Measurements from ENCODE around the gene AVEN.
"Not testable (repeated sequence)": the region's sequence is repeated elsewhere in the genome, so short reads cannot be mapped to it uniquely, and the experiment has no call there.

Gene AVEN

GRCh38 chr15:34043391-34043790, 4.4 kb upstream of the AVEN start:
- DNase-seq (ENCODE audit: low read depth): no peak

- no peak for DNase-seq (ENCODE audit: low read depth)
These were observed 748 bp upstream of the AVEN start for GRCh38 chr15:34039790-34040113.

DNA sequence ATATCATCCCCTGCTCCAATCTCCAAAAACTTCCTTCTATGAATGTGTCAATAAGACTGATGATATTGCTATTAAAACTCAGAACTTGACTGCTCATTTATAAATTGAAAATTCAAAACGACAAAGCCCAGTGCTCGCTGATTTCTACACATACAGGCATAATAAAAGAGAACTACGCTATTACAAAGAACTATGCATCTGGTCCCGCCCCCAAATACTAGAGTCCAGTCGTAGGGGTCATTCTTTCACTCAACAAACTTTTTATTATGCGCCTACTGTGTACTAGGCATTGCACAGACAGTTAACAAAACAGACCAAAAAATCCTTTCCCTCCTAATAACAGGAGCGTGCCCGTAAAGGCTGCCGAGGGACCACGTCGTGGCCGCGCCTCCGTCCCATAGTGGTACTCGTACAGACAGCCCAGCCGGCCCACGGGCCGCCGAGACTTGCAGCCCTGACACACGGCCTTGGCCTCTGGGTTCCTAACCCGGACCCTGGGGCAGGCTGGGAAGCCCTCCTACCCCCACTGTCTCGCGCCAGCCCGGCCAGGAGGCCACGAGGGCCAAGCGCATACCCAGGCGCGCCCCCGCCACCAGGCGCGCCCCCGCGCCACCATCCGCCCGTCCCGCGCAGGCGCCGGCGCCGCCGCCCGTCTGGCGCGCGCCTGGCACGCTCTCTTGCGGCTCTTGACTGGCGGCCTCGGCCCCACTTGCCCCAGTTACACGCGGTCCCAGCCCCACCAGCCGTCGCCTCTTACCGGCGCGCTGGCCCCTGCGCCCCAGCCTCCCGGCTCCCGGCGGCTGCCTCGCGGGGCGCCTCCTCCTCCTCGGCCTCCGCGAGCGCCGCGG, 757 bp downstream of the AVEN start:
- DNase-seq (ENCODE audit: low read depth): no peak

DNA sequence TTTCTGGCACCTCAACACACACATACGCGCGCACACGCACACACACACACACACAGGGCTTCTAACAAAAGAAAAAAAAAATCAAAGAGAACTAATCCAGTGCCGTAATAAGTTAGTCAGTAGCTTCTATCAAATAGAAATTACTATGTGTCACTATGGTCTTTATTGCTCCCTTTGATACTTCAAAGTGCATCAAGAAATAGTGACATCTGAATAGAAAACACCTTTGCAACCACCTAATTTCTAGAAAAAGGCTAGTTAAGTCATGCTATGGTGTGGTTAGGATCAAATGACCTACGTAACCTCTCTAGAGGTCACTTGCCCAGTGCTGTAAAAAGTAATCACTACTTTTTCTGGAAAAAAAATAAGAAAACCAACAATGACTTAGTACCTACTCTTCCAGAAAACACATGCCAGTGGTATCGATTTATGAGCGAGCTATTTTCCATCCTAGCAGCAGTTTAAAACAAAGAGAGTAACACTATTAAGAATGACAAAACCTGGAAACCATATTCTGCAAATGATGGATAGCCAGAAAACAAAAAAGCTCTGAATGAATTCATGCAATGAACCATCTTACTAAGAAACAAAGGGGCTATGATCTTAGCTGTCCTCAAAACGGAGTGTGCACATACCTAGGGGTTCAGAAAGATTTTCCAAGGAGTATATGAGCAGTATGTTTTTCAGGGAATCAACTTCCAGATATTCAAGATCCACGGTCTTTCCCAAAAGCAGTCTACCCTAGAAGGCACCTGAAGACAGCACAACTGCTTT, 6.8 kb downstream of the AVEN start:
- DNase-seq (ENCODE audit: low read depth): no peak

GRCh38 chr15:34027606-34028005, 11.4 kb downstream of the AVEN start:
- DNase-seq (ENCODE audit: low read depth): no peak

GRCh38 chr15:34025252-34025651, 13.8 kb downstream of the AVEN start:
- no peak for DNase-seq (ENCODE audit: low read depth)

DNA sequence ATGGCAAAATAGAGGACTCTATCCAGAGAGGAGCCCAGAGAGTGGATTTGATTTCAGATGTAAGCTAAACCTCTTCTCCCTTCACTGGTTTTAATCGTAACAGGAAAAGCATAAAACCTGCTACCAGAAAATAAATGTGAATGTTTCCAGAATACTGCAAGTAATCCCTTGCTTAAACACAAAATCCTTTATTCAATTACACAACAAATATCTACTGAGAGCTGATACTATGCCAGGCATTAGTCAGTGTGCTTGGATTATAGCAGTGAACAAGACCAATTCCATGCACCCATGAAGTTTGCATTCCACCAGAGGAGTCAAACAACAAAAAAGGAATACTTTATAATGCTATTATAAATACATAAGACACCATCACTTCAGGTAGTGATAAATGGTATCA, 15.1 kb downstream of the AVEN start:
- no peak for DNase-seq (ENCODE audit: low read depth)

DNA sequence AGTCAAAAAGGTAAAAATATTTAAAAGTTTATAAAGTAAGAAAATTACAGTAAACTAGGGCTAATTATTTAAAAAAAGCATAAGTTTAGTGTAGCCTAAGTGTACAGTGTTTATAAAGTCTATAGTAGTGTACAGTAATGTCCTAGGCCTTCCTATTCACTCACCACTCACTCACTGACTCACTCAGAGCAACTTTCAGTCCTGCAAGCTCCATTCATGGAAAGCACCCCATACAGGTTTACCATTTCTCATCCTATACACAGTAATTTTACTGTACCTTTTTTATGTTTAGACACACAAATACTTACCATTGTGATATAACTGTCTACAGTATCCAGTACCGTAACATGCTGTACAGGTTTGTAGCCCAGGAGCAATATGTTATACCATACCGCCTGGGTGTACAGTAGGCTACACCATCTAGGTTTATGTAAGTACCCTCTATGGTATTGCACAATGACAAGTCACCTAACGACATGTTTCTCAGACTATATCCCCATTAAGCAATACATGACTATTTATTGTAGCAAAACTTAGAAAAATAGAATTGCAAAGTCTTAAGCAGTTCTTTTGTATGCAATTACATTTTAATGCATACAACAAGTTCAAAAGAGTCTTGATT, 19.5 kb downstream of the AVEN start:
- no peak for DNase-seq (ENCODE audit: low read depth)

DNA sequence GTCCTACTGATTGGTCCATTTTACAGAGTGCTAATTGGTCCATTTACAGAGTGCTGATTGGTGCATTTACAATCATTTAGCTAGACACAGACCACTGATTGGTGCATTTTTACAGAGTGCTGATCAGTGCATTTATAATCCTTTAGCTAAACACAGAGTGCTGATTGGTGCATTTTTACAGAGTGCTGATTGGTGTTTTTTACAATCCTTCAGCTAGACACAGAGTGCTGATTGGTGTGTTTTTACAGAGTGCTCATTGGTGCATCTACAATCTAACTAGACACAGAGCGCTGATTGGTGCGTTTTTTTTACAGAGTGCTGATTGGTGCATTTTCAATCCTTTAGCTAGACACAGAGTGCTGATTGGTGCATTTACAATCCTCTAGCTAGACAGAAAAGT, 20.3 kb downstream of the AVEN start:
- DNase-seq (ENCODE audit: low read depth): not testable (repeated sequence)

DNA sequence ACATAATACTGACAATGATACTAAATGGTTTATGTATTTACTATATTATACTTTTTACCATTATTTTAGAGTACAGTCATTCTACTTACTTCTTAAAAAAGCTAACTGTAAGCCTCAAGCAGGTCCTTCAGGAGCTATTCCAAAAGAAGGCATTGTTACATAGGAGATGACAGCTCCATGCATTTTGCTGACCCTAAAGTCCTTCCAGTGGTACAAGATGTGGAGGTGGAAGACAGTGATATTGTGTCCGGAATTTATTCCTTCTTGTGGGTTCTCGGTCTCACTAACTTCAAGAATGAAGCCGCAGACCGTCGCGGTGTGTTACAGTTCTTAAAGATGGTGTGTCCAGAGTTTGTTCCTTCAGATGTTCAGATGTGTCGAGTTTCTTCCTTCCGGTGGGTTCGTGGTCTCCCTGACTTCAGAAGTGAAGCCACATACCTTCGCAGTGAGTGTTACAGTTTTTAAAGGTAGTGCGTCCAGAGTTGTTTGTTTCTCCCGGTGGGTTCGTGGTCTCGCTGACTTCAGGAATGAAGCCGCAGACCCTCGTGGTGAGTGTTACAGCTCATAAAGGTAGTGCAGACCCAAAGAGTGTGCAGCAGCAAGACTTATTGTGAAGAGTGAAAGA, 20.9 kb downstream of the AVEN start:
- no peak for DNase-seq (ENCODE audit: low read depth)

DNA sequence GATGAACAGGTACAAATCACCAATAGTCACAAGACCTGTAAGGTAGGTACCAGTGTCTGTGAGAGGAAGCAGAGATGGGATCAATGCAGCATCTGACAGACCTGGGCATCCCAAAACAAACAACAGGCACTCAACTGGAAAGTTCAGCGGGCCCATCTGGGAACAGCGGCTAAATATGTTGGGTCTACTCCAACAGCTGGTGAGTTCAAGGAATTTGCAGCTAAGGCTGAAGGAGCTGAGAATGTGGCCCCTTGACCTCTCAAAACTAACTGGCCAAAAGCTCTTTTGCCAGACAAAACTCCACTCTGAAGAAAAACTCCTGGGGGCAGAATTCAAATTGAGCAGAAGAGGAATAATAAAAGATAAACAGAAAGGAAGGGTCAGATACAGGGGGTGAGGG, 24.4 kb downstream of the AVEN start:
- no peak for DNase-seq (ENCODE audit: low read depth)

GRCh38 chr15:34013746-34014145, 25.3 kb downstream of the AVEN start:
- no peak for DNase-seq (ENCODE audit: low read depth)

DNA sequence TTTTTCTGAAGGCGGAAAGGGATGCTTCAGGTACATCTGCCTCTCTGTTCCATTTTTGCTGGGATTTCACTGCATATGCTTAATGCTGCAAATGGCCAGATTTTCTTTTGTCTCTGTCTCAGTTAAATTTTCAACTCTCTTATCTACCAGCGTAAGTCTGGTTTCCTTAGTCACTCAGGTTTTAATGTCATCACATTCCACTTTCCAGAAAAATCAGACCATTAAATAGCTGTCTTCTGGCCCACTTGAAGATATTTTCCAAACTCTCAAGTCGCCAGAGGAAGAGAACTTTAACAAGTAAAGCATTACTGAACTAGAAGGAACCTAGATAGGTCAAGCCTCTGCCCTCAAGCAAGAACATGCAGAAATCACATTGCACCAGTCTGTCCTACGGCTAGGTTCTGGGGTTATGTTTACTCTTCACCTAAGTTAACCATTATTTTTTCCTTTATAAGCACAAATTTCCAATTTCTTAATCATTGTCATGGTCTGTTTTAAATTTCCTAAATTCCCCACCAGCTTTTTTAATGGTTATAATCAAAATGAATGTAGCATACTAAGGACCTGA, 26.5 kb downstream of the AVEN start:
- DNase-seq (ENCODE audit: low read depth): no peak

GRCh38 chr15:34011481-34011880, 27.5 kb downstream of the AVEN start:
- DNase-seq (ENCODE audit: low read depth): no peak

DNA sequence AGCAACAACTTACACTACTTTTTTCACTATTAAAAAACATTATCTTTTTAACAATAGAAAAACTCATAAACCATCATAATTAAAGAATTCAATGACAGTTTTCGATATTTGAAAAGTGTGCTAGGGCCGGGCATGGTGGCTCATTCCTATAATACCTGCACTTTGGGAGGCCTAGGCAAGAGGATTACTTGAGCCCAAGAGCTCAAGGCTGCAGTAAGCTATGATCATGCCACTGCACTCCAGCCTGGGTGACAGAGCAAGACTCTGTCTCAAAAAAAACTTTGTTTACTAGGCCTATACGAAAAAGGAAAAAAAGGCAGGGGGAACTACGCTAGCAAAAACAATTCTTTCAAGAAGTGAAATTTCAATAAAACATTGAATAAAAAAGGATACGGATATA, 28.1 kb downstream of the AVEN start:
- DNase-seq (ENCODE audit: low read depth): no peak

- DNase-seq (ENCODE audit: low read depth): no peak
These were observed 29.3 kb downstream of the AVEN start for GRCh38 chr15:34009656-34010055.

DNA sequence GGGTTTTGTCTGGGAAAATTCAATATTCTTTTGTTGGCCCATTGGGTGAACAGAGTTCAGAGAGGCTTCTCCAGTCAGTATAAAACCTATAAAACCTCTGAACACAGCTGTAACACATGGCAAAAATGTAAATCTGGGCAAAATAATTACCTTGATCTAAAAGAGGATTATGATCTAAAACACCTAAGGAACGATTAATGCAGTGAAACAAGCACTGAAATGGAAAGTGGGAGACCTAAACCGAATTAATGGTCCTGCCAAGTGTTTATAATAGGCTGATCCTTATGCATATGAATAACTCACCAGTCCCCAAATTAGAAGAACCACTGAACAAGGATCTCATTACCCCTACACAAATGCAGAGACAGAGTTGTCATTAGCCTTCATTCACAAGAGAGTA, 32.6 kb downstream of the AVEN start:
- DNase-seq (ENCODE audit: low read depth): no peak

GRCh38 chr15:34001536-34001935, 37.5 kb downstream of the AVEN start:
- no peak for DNase-seq (ENCODE audit: low read depth)

DNA sequence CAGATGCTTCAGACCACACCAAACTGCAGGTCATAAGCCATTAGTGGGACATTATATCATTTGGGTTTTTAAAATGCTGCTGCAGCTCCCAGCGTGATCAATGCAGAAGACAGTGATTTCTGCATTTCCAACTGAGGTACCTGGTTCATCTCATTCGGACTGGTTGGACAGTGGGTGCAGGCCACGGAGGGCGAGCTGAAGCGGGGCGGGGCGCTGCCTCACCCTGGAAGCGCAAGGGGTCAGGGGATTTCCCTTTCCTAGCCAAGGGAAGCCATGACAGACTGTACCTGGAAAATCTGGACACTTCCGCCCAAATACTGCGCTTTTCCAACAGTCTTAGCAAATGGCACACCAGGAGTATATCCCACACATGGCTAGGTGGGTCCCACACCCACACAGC, 43.3 kb downstream of the AVEN start:
- DNase-seq (ENCODE audit: low read depth): not testable (repeated sequence)

GRCh38 chr15:33994005-33994615, 44.9 kb downstream of the AVEN start:
- DNase-seq (ENCODE audit: low read depth): no peak

DNA sequence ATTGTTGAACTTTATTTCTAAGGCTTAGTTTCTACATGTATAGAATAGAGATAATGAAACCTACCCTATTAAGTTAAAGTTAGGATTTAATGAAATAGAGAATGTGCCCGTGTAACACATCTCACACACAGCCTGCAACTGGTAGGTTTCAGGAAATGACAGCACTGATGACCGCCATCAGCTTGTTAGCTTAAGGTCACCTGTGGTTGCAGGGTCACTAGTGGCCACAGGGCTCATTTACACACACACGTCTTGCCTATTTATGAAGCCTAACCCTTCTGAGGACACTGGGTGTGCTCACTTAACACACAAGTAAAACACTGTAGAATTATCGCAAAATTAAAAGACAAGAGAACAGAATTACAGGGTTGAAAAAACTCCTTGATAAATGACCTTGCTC, 50.6 kb downstream of the AVEN start:
- DNase-seq (ENCODE audit: low read depth): no peak

- DNase-seq (ENCODE audit: low read depth): no peak
These were observed 51.6 kb downstream of the AVEN start for GRCh38 chr15:33987444-33987843.

All from HS-5 (cell line).